Measurements from ENCODE around the gene DOC2A.
"Not testable (repeated sequence)": the region's sequence is repeated elsewhere in the genome, so short reads cannot be mapped to it uniquely, and the experiment has no call there.

The DOC2A gene

GRCh38 chr16:29977063-29977825 is 33.6 kb downstream of the DOC2A start:
- Histone ChIP-seq H3K4me3 (no peak overlapping the region), H3K27ac (peak overlapping the region in 19 of 21 experiments; percentile 1 to 98 (median 82))

GRCh38 chr16:29975811-29976511 is 34.9 kb downstream of the DOC2A start:
- peak overlapping the region in 19 of 21 experiments; percentile 1 to 98 (median 92) for H3K27ac ChIP-seq
- peak overlapping the region in 3 of 7 experiments; percentile 69 to 95 (median 93) for H3K4me3 ChIP-seq

DNA sequence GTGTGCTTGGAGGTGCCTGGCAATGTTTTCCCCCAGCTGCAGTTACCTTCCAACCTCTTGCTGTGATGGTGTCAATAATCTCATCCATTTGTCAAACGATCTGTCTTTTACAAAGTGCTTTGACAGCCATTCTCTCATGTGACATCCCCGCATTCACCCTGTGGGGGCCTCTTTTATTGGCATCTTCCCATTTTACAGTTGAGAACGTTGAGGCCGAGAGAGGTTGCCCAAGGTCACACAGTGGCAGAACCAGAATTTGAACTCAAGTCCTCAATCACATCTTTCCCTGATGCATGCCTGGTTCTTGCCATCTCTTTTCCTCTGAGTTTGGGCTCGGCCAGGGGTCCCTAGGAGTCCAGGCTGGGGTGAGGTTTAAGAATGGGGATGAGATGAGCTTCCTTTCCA is 35.7 kb downstream of the DOC2A start:
- Histone ChIP-seq H3K27ac (peak overlapping the region in 19 of 21 experiments; percentile 76 to 98 (median 95)), H3K4me3 (peak overlapping the region; percentile 62 to 95 (median 83))

- Histone ChIP-seq H3K27ac (peak overlapping the region; percentile 15 to 98 (median 93)), H3K4me3 (peak overlapping the region; percentile 62 to 95 (median 83))
Measured at GRCh38 chr16:29974291-29975133, 36.3 kb downstream of the DOC2A start.

- Histone ChIP-seq H3K4me3 (peak within 1 kb of the TSS; percentile 62 to 95 (median 83)), H3K27ac (peak within 1 kb of the TSS; percentile 15 to 98 (median 93))
Measured at GRCh38 chr16:29973384-29974246, 37.2 kb downstream of the DOC2A start, which contains the start of gene TAOK2. Gene TAOK2 (plus strand): TSS chr16:29973868. CDS start chr16:29977773, 3,905 bp downstream.

- H3K4me3 ChIP-seq, result peak overlapping the region in 5 of 7 experiments; percentile 81 to 95 (median 85)
- peak overlapping the region in 13 of 21 experiments; percentile 17 to 98 (median 93) for H3K27ac ChIP-seq
Measured at GRCh38 chr16:29972992-29973383, 37.8 kb downstream of the DOC2A start.

DNA sequence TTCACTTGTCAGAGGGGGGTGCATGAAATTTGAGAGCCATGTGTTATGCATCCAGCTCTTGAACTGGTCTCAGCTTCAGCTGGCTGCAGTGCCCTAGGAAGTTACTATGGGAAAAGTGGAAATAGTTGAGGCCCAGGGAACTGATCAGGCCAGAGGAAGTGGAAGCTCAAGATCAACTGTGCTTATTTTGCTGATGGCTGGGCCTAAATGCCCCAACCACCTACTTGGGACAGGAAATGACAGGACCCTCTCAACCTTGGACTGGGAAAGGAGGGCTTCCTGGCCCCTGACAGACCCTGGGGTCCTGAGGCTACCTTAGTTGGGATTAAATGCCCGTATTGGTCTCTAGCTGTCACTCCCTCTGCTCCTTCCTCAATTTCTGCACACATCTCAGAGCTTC is 38.3 kb downstream of the DOC2A start:
- H3K27ac ChIP-seq, result peak overlapping the region in 4 of 21 experiments; percentile 8 to 98 (median 22)
- H3K4me3 ChIP-seq, result no peak overlapping the region

- Histone ChIP-seq H3K27ac (no peak overlapping the region), H3K4me3 (no peak overlapping the region)
Measured at GRCh38 chr16:29971304-29971703, 39.5 kb downstream of the DOC2A start.

GRCh38 chr16:29968205-29968604 is 42.6 kb downstream of the DOC2A start:
- Histone ChIP-seq H3K4me3 (no peak overlapping the region), H3K27ac (no peak overlapping the region)

- peak overlapping the region; percentile 53 to 85 (median 69) for H3K4me3 ChIP-seq
- peak overlapping the region in 20 of 21 experiments; percentile 82 to 96 (median 94) for H3K27ac ChIP-seq
Measured at GRCh38 chr16:29963021-29963743, 47.6 kb downstream of the DOC2A start.

DNA sequence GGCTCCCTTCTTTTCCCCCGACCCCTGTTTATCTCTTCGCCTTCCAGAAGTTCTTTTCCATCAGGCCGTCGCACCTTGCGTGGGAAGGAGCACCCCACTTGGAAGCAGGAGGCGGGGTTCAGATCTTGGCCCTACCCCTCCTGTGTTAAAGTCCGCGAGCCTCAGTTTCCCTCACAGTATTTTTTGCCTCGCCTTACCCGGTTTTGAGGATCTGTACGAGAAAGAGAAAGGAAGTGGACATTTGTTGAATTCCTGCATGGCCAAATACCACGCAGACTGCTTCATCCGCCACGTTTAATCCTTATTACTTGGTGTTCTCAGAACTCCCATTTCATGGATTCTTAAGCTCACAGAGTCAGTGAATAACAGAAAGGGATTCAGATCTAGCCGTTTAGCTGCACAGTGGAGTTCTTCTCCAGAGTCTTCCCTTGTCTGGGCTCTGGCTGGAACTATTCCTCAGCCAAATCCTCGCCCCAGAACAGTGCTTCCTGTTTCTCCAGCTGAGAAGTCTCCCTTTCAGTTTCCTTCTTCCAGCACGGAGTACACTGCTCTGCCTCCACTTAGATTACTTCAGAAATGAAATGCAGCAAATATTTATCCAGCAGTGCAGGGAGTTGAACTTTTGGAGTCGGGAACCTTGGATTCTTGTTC is 48.4 kb downstream of the DOC2A start:
- Histone ChIP-seq H3K27ac (peak overlapping the region; percentile 82 to 96 (median 94)), H3K4me3 (peak overlapping the region; percentile 53 to 85 (median 69))

DNA sequence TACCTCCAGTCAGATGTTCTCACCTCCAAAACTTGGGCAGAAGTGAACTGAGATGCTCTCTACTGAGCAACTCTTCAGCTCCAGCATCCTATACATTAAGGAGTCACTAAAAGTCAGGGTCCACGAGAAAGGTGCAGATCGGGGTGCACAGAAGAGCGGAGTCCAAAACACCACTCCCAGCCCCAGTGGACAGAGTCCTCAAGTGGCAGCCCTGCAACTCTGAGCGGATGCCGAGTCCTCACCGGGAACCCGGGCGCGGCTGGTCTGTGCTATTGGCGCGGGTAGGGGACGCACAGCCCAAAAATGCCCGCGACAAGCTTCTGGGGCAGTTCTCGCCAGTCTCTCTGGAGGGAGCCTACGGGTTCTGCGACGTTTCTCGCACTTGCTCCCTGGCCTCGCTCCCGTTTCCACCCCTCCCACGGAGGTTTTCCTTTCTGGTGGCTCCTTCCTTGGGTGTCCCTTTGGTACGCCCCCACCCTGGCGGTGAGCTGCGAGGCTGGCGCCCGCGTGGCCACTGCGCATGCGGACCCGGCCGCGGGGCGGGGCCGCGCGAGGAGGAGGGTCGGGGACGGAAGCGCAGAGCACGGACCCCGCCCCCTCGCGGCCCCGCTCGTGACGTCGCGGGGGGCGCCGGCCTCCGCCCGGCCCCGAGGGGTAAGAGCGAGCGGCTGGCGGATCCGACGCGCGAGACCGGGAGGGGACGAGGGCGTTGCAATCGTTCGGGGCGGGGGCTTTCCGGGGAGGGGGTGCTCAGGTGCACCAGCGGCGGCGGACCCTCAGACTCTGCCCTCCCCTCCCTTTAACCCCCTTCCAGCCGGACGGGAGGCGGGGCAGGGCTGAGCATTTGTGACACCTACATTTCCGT is 49.1 kb downstream of the DOC2A start, which contains the start of gene TMEM219:
Gene TMEM219, plus strand, starts transcription at position 601 of the 865 bp plus-strand sequence. CDS start 1,065 bp downstream, outside the sequence.
- peak within 1 kb of the TSS; percentile 82 to 96 (median 94) for H3K27ac ChIP-seq
- peak within 1 kb of the TSS; percentile 53 to 85 (median 69) for H3K4me3 ChIP-seq

GRCh38 chr16:29961127-29961478 is 49.7 kb downstream of the DOC2A start:
- H3K27ac ChIP-seq, result peak overlapping the region in 20 of 21 experiments; percentile 82 to 96 (median 94)
- H3K4me3 ChIP-seq, result peak overlapping the region; percentile 53 to 85 (median 69)

GRCh38 chr16:29959821-29960220 is 51.0 kb downstream of the DOC2A start:
- H3K4me3 ChIP-seq, H3K27ac ChIP-seq: not testable (repeated sequence)

- Histone ChIP-seq H3K27ac (no peak overlapping the region), H3K4me3 (no peak overlapping the region)
Measured at GRCh38 chr16:29959293-29959692, 51.5 kb downstream of the DOC2A start.

DNA sequence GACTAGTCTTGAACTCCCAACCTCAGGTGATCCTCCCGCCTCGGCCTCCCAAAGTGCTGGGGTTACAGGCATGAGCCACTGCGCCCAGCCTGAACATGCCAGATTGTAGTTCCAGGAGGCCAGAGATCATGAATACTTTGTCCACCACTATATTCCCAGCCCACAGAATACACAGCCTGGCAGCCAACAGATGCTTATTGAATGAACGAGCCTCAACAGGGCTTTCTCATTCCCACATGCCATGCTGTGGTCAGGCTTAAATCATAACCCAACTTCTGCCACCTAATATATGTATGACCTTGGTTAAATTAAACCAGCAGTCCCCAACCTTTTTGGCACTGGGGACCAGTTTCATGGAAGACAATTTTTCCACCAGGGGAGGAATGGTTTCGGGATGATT is 52.1 kb downstream of the DOC2A start:
- Histone ChIP-seq H3K27ac (no peak overlapping the region), H3K4me3 (no peak overlapping the region)

Measured in skin epidermis (tissue), 12 donors.